A549 (cell line): ENCODE measurements around the gene STAC.

ENCODE experiments used
- BCL3 ChIP-seq: fragments of >200 bp; sonication (Bioruptor Twin); formaldehyde crosslinking; IDR thresholded peaks from 3 replicates; pipeline ENCODE4 v1.6.1; 2016
- CBX8 ChIP-seq: fragments of 200-600 bp; sonication (generic); IDR thresholded peaks from 2 replicates; pipeline ENCODE4 v1.6.1; 2016
- CTCF ChIP-seq: fragments of >200 bp; sonication (Bioruptor Twin); formaldehyde crosslinking; IDR thresholded peaks from 3 replicates; pipeline ENCODE4 v1.5.1; 2016
- EHMT2 ChIP-seq: fragments of 200-600 bp; sonication (generic); IDR thresholded peaks from 2 replicates; pipeline ENCODE4 v1.6.1; 2016; ENCODE audit warnings: antibody characterized with exemption, low read depth, mild to moderate bottlenecking, moderate library complexity
- EP300 ChIP-seq, 2 experiments: fragments of >200 bp; sonication (Bioruptor Twin); formaldehyde crosslinking; IDR thresholded peaks; 2 replicates in 1 of 2; 3 replicates in 1 of 2; pipeline ENCODE4 v1.6.1; 2016 to 2017
- HES2 ChIP-seq: fragments of >200 bp; sonication (Bioruptor Twin); formaldehyde crosslinking; IDR thresholded peaks from 2 replicates; pipeline ENCODE4 v1.6.1; 2016
- JUN ChIP-seq, 2 experiments: fragments of >200 bp; sonication (Bioruptor Twin); formaldehyde crosslinking; IDR thresholded peaks; 2 replicates in 1 of 2; 3 replicates in 1 of 2; pipeline ENCODE4 v1.6.1; 2016 to 2017
- MAFK ChIP-seq: fragments of 450-650 bp; IDR thresholded peaks from 2 replicates; pipeline ENCODE4 v1.6.1; 2014; ENCODE audit not compliant: partially characterized antibody
- MAX ChIP-seq: IDR thresholded peaks from 2 replicates; pipeline ENCODE4 v1.6.1; 2012
- MYC ChIP-seq: IDR thresholded peaks from 2 replicates; pipeline ENCODE4 v1.6.1; 2012; ENCODE audit warnings: mild to moderate bottlenecking, inconsistent platforms, low read length, improper control_type of control experiment, borderline replicate concordance
- PBX3 ChIP-seq: IDR thresholded peaks from 2 replicates; pipeline ENCODE4 v1.6.1; 2012
- POLR2A ChIP-seq: IDR thresholded peaks from 2 replicates; pipeline ENCODE4 v1.6.1; 2012; ENCODE audit warnings: mild to moderate bottlenecking, low read length
- RCOR1 ChIP-seq: fragments of 150-350 bp; IDR thresholded peaks from 2 replicates; pipeline ENCODE4 v1.6.1; 2014; ENCODE audit warnings: antibody characterized with exemption, low read length, low read depth
- SMC3 ChIP-seq: fragments of >200 bp; sonication (Bioruptor Twin); formaldehyde crosslinking; IDR thresholded peaks from 3 replicates; pipeline ENCODE4 v1.6.1; 2018; ENCODE audit warnings: inconsistent platforms

GRCh38 chr3:36519682-36520081 lies 139.4 kb downstream of the STAC start:
- TF ChIP-seq BCL3 (no peak), MAX (no peak), JUN (IDR thresholded peaks at IDR 0.05) (no peak), POLR2A (no peak), EP300 (IDR thresholded peaks at IDR 0.05) (no peak), PBX3 (no peak), MAFK (no peak), CTCF (no peak), EHMT2 (no peak), CBX8 (no peak), SMC3 (no peak), MYC (no peak), RCOR1 (no peak), HES2 (no peak)
